Activated CD8-positive, alpha-beta memory T cell treated with anti-CD3 and anti-CD28 coated beads for 36 hours (primary cell): ENCODE measurements around the gene MYL2. TPM values are rescaled to one million over a fixed set of nuclear protein-coding genes. Genes with fewer than 3 reads are reported as not detected.

ENCODE experiments used
- CTCF ChIA-PET: fragments of 350-600 bp; sonication (Branson Sonifier 250); formaldehyde crosslinking; loops from one replicate; lab custom pipeline; 2021; ENCODE audit warnings: antibody characterized with exemption; lab: Charles Lee
- POLR2A ChIA-PET: fragments of 350-600 bp; sonication (Branson Sonifier 250); formaldehyde crosslinking; loops from one replicate; lab custom pipeline; 2021; ENCODE audit warnings: antibody characterized with exemption; lab: Charles Lee
- total RNA-seq, 2 experiments: library from RNA; stranded (reverse); gene quantifications; one replicate each; pipeline ENCODE4 v1.2.3, GENCODE V29; 2021

Gene MYL2
- total RNA-seq, 2 experiments from 2014 or later: not detected

- CTCF ChIA-PET: interaction anchor here (1.7 kb wide), 1 partner anchor 12 kb away, joined by 7 read pairs; no protein-coding TSS in a partner anchor
- POLR2A ChIA-PET: no interaction called here
Measured at GRCh38 chr12:110906516-110906915, 13.9 kb downstream of the MYL2 start.

- POLR2A ChIA-PET: no interaction called here
Measured at GRCh38 chr12:110906083-110906482, 14.3 kb downstream of the MYL2 start.

GRCh38 chr12:110903511-110903910 lies 16.9 kb downstream of the MYL2 start:
- ChIA-PET POLR2A (no interaction called here), CTCF (interaction anchor here (0.9 kb wide), 1 partner anchor 395 kb away, joined by 3 read pairs; no protein-coding TSS in a partner anchor)

More at GRCh38 chr12:110906083-110906482, 14.3 kb downstream of the MYL2 start:
- CTCF ChIA-PET: interaction anchor here (0.6 to 1.7 kb wide), 2 partner anchors 12 to 13 kb away, joined by 3 to 7 read pairs; no protein-coding TSS in a partner anchor

DNA sequence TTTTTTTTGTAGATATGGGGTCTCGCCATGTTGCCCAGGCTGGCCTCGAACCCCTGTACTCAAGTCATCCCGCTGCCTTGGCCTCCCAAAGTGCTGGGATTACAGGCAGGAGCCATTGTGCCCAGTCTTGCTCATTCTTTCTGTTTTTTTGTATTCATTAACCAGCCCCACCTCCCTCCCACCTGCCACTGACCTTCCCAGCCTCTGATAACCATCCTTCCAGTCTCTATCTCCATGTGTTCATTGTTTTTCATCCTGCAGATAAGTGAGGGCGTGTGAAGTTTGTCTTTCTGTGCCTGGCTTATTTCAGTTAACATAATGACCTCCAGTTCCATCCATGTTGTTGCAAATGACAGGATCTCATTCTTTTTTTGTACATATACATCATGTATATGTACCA lies 19.0 kb downstream of the MYL2 start:
- CTCF ChIA-PET: no interaction called here
- POLR2A ChIA-PET: no interaction called here

- ChIA-PET CTCF (interaction anchor here (1.2 kb wide), 1 partner anchor 9 kb away, joined by 4 read pairs; no protein-coding TSS in a partner anchor), POLR2A (no interaction called here)
Measured at GRCh38 chr12:110896559-110896958, 23.8 kb downstream of the MYL2 start.

DNA sequence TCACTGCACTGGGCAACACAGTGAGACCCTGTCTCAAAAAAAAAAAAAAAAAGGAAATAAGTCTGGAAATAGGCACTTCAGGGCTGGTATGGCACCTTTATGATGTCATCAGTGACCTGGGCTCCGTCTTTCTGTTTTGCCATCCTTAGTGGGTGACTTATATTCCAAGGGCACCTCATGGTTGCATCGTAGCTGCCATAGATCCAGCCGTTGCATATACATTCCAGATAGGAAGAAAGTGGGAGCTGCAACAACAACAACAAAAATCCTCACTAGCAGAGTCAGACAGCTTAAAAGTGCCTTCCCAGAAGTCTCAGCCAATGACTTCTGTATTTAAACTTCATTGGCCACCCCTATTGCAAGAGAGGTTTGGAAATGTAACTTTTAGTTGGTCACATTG lies 26.4 kb downstream of the MYL2 start:
- ChIA-PET POLR2A (no interaction called here), CTCF (interaction anchor here (0.7 to 2.7 kb wide), 7 partner anchors 10 to 110 kb away, joined by 3 to 8 read pairs (median 3); no protein-coding TSS in a partner anchor)

DNA sequence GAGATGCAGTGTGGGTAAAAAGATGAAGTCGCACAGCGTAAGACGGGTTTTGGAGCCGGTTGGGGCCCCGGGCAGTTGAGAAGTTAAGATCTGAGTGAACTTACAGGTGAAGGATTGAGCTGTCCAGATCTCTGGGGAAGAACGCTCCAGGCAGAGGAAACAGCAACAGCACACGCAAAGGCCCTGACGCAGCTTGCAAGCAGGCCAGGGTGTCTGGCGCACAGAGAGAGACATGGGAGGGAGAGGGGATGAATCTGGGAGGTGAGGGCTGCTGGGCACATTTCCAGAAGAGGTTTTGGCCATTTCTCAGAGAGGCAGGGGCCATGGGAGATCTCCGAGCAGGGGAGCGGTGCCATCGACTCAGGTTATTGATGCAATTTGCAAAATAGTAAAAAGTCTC lies 31.0 kb downstream of the MYL2 start:
- ChIA-PET CTCF (interaction anchor here (1.5 kb wide), 1 partner anchor 13 kb away, joined by 3 read pairs; no protein-coding TSS in a partner anchor), POLR2A (interaction anchor here (0.7 kb wide), 1 partner anchor 852 kb away, joined by 4 read pairs; no protein-coding TSS in a partner anchor)

DNA sequence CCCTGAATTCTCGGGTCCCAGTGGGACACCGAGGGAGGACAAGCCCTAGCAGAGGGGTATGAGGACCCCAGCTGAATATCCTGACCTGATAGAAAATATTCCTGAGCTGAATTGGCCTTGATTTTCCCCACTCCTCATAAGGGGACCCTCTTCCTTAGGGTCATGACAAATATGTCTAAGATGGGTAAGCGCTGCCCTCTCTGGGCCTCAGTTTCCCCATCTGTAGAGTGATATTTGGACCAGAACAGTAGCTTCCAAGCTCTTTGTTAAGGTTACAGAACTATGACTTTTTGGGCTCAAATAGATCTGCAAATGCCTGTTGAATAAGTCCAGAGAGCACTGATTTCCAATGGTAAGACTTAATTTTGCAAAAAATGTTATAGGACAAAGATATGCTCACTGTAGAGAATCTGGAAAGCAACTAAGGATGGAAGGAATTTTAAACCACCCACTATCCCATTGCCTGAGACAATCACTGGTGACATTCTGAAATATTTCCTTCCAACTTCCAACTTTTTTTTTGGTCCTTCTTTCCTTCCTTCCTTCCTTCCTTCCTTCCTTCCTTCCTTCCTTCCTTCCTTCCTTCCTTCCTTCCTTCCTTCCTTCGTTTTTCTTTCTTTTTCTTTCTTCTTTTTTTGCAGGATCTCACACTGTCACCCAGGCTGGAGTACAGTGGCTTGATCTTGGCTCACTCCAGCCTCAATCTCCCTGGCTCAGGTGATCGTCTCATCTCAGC lies 32.0 kb downstream of the MYL2 start:
- POLR2A ChIA-PET: no interaction called here
- CTCF ChIA-PET: interaction anchor here (0.9 to 1.5 kb wide), 9 partner anchors 8 to 790 kb away, joined by 3 to 5 read pairs (median 4); partner anchors contain the start of gene CCDC63

GRCh38 chr12:110885152-110885840 lies 35.1 kb downstream of the MYL2 start:
- ChIA-PET CTCF (interaction anchor here (1.8 kb wide), 1 partner anchor 9 kb away, joined by 7 read pairs; no protein-coding TSS in a partner anchor), POLR2A (no interaction called here)

- POLR2A ChIA-PET: no interaction called here
- CTCF ChIA-PET: interaction anchor here (1.8 kb wide), 1 partner anchor 11 kb away, joined by 7 read pairs; no protein-coding TSS in a partner anchor
Measured at GRCh38 chr12:110883251-110883650, 37.1 kb downstream of the MYL2 start.

- POLR2A ChIA-PET: no interaction called here
- CTCF ChIA-PET: no interaction called here
Measured at GRCh38 chr12:110880651-110881050, 39.7 kb downstream of the MYL2 start.

DNA sequence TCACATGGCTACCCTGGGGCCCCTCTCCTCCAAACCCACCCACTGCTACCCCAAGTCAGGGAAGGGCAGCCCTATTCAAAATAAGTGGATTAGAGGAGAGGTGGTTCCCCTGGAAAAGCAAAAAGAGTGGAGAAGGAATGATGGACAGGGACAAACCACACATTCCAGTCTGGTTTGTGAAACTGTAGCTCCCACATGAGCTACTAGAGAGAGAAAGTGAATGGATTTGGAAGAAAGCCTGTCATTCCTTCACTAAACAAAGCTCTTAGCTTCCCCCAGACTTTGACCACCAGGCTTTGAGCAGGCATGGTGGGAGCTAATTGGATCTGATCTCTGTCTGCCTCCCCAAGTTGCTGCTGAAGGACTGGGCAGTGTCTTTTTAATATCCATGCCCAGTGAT lies 45.6 kb downstream of the MYL2 start:
- POLR2A ChIA-PET: no interaction called here
- CTCF ChIA-PET: interaction anchor here (0.6 kb wide), 1 partner anchor 42 kb away, joined by 3 read pairs; no protein-coding TSS in a partner anchor

- CTCF ChIA-PET: interaction anchor here (0.6 kb wide), 1 partner anchor 42 kb away, joined by 3 read pairs; no protein-coding TSS in a partner anchor
- POLR2A ChIA-PET: no interaction called here
Measured at GRCh38 chr12:110874351-110874750, 46.0 kb downstream of the MYL2 start.

DNA sequence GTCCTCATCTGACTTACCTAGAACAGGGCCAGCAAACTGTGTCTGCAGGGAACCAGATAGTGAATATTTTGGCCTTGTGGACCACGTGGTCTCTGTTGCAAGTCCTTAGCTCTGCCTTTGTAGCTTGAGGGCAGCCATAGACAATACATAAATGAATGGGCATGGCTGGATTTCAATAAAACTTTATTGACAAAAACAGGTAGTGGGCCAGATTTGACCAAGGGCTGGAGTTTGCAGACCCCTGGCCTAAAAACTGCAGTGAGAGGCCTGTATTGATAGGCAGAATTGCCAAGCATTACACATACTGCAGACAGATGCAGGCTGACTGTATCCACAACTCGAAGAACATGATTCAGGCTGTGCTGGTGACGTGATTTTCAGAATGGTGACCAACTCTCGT lies 48.3 kb downstream of the MYL2 start:
- ChIA-PET CTCF (interaction anchor here (0.6 to 1.2 kb wide), 2 partner anchors 16 to 285 kb away, joined by 3 to 4 read pairs; no protein-coding TSS in a partner anchor), POLR2A (no interaction called here)

DNA sequence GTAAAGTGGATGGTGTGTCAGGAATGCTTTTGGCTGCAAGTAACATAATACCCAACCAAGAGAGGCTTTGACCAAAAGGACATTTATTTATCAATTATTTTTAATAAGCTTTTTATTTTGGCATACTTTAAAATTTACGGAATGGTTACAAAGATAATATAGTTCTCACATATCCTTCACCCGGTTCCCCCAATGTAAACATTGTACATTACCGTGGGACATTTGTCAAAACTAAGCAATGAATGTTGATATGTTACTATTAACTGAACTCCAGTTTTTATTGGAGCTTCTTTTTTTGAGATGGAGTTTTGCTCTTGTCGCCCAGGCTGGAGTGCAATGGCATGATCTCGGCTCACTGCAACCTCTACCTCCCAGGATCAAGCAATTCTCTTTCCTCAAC lies 50.6 kb downstream of the MYL2 start:
- ChIA-PET CTCF (no interaction called here), POLR2A (no interaction called here)

DNA sequence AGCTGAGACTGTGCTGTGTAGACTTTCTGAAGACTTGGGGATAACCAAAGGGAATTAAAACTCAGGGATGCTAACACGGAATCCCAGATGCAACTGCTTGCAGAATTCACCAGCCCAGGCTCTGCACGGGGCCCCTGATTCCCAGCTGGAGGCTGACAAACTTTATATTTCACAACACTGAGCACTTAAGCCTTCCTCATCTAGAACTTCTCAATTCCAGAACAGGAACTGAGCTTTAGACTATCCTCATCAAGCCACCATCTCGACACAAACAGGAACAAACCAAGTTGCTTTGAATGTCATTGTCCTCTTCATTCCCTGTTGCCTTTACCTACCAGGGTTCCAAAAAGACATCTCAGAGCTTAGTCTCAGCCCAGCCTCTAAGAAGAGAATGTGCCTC lies 51.4 kb downstream of the MYL2 start:
- ChIA-PET POLR2A (no interaction called here), CTCF (no interaction called here)

- ChIA-PET CTCF (no interaction called here), POLR2A (no interaction called here)
Measured at GRCh38 chr12:110865521-110865920, 54.9 kb downstream of the MYL2 start.

DNA sequence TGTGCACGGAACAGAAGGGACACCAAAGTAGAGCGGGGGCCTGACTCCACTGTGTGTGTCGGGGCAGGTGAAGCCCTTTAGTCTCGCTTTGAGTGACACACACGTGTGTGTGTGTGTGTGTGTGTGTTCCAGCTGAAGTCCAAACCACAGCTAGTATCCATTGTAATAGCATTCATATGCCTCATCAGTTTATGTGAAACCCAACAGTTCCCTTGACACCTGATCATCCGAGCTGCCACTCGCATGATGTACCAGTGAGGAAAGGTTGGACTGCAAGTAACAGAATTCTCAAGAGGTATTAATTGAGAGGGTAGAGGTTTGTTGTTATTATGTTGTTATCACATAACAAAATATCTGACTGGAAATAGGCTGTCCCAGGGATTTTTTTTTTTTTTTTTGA lies 57.2 kb downstream of the MYL2 start:
- ChIA-PET POLR2A (no interaction called here), CTCF (no interaction called here)

DNA sequence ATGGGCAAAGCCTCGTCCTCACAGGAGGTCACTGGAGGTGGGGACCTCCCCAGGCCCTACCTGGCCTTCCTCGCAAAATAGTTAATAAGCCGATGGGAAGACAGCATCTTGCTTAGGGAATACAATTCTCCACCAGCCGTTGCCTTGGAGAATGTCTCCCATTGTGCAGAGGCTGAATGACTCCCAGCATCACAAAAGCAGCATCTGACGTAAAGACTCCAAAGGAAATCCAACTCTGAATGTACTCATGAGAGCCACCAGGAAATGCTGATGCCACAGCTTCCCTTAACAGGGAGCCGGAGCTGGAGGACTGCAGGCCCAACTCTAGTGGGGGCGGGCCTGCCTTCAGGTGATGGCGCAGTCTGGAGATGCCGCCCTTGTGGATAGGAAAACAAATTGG lies 58.0 kb downstream of the MYL2 start:
- ChIA-PET POLR2A (no interaction called here), CTCF (no interaction called here)

GRCh38 chr12:110861729-110862128 lies 58.6 kb downstream of the MYL2 start:
- ChIA-PET POLR2A (no interaction called here), CTCF (no interaction called here)
